Astrocyte of the spinal cord (primary cell): ENCODE measurements around the gene CSTPP1.
A peak's percentile ranks its signal among the peaks of the same experiment; 100 is the strongest.

Experiments used
- DNase-seq: peaks from one replicate; pipeline ENCODE4 v3.0.0; 2011; ENCODE audit warnings: low read depth, low spot score
- H3K4me3 ChIP-seq: 2 replicates; pipeline ENCODE4 v1.5.1; 2011; ENCODE audit warnings: low read depth, mild to moderate bottlenecking, low read length, moderate library complexity
- in situ Hi-C: cut with HindIII; loops from 2 replicates; pipeline ENCODE4 v1.10.0; 2017; ENCODE audit warnings: low sequenced_read_pairs
- TF ChIP-seq, protein P1 (sequence below): IDR thresholded peaks from 2 replicates; pipeline ENCODE4 v1.5.1; 2012; ENCODE audit warnings: low read depth, mild to moderate bottlenecking, low read length, inconsistent platforms

The CSTPP1 gene

DNA sequence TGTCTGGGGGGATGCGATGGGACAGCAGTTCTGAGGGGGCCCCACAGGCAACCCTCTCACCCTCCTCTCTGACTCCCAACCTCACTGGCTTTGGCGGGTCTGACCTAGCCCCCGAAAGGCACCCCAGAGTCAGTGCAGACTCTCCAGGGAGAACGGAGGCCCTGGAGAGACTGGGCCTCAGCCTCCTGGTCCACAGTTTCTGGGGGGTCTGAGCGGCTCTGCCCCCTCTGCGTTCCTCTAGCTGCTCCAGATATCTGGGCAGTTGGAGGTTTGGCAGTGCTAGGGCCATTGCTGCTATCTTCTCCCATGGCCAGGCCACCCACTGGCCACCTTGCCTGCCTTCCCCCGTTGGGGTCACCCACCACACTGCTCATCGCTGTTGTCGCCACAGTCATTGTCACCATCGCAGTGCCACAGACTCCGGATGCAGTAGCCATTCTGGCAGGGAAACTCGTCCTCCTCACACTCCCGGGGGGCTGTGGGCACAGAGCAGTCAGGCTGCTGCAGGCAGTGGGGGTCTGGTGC is 37.0 kb upstream of the CSTPP1 start:
- no peak for DNase-seq
- no peak overlapping the region for H3K4me3 ChIP-seq

DNA sequence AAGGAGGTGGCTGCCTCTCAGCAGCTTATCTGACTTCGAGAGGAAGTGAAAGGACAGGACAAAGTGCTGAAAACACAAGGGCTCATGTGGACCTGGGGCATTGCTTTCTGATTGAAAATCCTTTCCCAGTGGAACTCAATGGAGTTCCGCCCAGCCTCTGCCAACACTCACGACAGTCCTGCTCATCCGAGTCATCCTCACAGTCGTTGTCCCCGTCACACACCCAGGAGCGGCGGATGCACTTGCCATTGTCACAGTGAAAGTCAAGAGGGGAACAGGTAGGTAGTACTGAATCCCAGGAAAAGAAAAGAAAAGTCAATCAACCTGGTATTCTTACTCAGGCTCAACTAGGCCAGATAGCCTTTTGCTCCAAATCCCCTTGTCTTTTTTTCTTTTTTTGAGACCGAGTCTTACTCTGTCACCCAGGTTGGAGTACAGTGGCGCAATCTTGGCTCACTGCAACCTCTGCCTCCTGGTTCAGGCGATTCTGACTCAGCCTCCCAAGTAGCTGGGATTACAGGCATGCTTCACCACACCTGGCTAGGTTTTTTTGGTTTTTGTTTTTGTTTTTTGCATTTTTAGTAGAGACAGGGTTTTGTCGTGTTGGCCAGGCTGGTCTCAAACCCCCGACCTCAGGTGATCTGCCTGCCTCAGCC is 36.3 kb upstream of the CSTPP1 start:
- in situ Hi-C loops = no loop called here
- TF ChIP-seq, protein P1, sequence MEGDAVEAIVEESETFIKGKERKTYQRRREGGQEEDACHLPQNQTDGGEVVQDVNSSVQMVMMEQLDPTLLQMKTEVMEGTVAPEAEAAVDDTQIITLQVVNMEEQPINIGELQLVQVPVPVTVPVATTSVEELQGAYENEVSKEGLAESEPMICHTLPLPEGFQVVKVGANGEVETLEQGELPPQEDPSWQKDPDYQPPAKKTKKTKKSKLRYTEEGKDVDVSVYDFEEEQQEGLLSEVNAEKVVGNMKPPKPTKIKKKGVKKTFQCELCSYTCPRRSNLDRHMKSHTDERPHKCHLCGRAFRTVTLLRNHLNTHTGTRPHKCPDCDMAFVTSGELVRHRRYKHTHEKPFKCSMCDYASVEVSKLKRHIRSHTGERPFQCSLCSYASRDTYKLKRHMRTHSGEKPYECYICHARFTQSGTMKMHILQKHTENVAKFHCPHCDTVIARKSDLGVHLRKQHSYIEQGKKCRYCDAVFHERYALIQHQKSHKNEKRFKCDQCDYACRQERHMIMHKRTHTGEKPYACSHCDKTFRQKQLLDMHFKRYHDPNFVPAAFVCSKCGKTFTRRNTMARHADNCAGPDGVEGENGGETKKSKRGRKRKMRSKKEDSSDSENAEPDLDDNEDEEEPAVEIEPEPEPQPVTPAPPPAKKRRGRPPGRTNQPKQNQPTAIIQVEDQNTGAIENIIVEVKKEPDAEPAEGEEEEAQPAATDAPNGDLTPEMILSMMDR = no peak
- DNase-seq = no peak

More for the DNA sequence above, 37.0 kb upstream of the CSTPP1 start:
- TF ChIP-seq, protein P1 = no peak
- in situ Hi-C loops = no loop called here

DNA sequence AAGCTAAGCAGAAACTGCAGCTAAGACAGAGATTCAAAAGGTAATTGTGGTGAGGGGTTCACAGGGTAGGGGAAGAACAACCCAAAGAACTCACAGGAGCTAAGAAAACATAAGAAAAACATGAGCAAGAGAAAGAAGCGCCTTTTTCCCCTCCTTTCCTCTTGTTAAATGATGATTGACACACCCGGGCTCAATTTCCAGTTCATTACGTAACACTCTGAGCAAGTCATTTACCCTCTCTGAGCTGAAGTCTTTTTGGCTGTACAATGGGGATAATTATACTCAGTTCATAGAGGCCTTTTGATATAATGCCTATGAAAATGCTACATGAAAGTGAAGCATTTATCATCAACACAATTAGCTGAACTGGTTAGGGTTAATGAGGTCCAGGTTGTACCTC is 35.4 kb upstream of the CSTPP1 start:
- in situ Hi-C loops = no loop called here
- no peak overlapping the region for H3K4me3 ChIP-seq
- no peak for DNase-seq
- TF ChIP-seq, protein P1 = no peak

More for the DNA sequence above, 36.3 kb upstream of the CSTPP1 start:
- H3K4me3 ChIP-seq = no peak overlapping the region

DNA sequence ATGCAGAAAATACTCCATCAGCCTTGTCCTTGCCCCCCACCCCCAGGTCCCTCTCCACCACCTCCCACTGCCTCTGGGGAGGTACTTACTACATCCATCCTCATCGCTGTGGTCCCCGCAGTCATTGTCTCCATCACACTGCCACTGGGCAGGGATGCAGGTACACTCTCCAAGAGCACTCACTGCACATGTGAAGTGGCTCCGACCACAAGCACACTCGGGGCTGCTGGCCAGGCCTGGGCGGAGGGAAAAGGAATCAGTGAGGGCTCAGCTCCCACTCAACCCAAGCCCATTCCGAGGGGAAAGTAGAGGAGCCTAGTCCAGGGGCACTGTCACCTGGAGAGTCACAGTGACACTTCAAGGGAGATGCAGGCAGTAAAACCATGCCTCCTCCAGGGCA is 33.9 kb upstream of the CSTPP1 start:
- no peak overlapping the region for H3K4me3 ChIP-seq
- DNase-seq = no peak
- in situ Hi-C loops = no loop called here
- TF ChIP-seq, protein P1 = no peak

DNA sequence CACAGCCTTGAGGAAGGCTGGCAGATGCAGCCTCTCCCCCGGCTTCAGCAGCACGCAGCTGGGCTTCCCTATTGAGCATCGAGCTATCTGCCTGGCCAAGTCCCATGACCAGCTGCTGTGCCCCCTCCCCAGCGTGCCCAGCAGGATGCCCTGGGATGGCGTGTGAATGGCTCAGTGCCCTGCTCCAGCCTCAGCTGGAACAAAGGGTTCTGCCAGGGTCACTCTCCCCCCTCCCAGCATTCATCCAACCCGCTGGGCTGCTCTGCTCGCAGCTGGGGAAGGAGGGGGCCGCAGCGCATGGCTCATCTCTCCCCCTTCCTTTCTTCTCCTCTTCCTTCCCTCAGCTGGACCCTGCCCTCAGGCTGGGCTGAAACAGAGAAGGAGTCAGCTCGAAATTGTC is 32.7 kb upstream of the CSTPP1 start:
- in situ Hi-C loops = no loop called here
- H3K4me3 ChIP-seq = no peak overlapping the region
- TF ChIP-seq, protein P1 = no peak
- DNase-seq = peak; percentile 68

DNA sequence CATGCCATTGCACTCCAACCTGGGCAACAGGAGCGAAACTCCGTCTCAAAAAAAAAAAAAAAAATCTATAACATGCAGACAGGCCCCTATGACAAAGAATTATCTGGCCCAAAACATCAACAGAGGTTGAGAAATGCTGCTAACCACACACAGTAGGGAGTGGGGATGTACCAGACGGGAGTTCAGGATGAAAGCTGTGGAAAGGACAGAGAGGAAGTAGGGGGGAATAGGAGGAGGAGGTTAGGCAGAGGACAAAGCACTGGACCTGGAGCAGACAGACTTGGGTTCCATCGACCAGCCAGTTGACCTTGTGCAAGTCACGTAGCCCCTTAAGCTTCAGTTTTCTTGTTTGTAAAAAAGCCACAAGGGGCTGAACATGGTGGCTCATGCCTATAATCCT is 30.8 kb upstream of the CSTPP1 start:
- peak; percentile 74 for DNase-seq
- in situ Hi-C loops = no loop called here
- TF ChIP-seq, protein P1 = no peak
- no peak overlapping the region for H3K4me3 ChIP-seq
